GM18526 (cell line): ENCODE results near the gene URM1.

Experiments used
- POLR2A ChIP-seq: IDR thresholded peaks from 3 replicates; pipeline ENCODE4 v1.6.1; 2011; ENCODE audit not compliant: insufficient read length; ENCODE audit errors: extremely low read depth

Gene URM1

DNA sequence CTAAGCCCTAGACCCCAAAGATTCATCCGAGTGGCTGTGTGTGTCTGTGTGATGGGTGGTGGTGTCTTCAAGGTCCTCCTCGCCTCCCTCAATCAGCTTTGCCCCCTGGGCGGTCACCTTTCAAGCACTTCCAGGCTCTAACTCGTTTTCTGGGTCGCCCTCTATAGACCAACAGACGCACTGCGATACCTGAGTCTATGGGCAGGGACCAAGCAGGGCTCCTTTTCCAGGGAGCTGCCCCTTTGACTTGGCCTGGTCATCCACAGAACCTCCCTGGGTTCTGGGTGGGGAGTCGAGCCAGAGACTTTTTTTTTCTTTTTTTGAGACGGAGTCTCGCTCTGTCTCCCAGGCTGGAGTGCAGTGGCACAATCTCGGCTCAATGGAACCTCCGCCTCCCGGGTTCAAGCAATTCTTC is 29.7 kb upstream of the URM1 start:
- no peak for TF ChIP-seq POLR2A

DNA sequence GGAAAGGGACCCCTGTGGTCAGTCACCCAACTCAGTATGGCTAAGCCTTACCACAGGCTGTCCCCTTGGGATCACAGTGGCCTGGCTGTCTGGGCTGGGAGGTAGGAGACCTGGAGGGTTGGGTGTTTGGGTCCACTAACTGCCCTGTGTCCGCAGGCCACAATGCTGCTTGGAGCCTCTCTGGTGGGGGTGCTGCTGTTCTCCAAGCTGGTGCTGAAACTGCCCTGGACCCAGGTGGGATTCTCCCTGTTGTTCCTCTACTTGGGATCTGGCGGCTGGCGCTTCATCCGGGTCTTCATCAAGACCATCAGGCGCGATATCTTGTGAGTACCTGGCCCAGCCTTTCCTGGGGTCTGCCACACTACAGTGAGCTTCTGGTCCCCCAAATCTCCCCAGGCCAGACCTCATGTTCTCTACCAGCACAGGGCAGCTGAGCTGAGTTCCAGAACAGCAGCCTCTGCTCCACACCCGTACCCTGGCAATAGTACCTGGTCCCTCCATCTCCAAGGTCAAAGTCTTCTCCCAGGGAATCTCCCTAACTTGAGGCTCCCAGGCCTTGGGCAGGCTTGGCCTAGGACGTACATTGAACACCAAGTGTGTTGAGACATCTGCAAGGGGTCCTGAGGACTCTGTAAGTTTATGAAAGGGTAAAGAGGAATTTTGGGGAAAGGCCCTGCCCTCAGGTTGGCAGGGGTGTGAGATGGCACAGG is 28.0 kb upstream of the URM1 start:
- no peak for TF ChIP-seq POLR2A

DNA sequence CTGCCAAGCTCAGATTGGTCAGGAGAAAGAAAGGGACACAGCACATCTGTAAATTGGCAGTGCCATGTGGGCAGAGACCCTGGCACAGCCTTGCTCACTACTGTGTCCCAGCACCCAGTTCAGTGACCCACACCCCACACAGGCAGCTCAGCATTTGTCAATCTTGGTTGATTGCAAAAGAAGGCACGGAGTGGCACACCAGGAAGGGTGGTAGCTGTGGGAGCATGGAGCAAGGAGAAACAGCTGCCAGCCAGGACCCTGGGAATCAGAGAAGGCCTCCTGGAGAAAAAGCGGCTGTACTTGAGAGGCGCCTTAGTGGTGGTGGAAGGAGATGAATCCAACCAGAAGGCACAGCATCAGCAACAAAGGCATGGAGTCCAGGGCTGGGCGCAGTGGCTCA is 27.3 kb upstream of the URM1 start:
- no peak for TF ChIP-seq POLR2A

DNA sequence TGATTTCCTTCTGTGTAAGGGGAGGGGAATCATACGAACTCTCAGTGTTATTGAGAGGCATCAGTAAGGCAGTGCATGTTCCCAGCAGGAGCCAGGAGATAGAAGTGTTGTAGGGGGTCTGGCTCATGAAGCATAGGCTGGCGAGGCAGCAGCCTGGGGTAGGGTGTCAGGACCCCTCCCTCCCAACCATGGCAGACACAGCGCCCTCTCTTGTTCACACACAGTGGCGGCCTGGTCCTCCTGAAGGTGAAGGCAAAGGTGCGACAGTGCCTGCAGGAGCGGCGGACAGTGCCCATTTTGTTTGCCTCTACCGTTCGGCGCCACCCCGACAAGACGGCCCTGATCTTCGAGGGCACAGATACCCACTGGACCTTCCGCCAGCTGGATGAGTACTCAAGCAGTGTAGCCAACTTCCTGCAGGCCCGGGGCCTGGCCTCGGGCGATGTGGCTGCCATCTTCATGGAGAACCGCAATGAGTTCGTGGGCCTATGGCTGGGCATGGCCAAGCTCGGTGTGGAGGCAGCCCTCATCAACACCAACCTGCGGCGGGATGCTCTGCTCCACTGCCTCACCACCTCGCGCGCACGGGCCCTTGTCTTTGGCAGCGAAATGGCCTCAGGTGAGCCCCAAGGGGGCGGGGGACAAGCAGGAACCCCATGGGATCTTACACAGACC is 26.1 kb upstream of the URM1 start:
- TF ChIP-seq POLR2A: no peak

DNA sequence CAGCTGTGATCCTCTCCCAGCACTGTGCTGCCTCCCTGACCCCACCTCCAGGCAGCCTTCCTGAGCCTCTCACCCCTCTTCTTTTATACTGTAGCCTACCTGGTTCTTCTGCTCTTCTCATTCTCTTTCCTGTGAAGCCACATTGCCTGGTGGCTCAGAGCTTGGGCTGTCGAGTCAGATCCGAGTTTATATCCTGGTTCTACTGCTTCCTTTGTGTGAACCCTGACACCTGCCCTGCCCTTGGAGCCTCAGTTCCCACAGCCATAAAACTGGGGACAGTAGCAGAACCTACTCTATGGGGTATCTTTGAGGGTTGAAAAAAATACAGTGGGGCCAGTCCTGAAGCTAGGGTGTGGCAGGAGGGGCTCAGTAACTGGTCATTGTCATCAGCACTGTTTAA is 22.0 kb upstream of the URM1 start:
- no peak for TF ChIP-seq POLR2A

DNA sequence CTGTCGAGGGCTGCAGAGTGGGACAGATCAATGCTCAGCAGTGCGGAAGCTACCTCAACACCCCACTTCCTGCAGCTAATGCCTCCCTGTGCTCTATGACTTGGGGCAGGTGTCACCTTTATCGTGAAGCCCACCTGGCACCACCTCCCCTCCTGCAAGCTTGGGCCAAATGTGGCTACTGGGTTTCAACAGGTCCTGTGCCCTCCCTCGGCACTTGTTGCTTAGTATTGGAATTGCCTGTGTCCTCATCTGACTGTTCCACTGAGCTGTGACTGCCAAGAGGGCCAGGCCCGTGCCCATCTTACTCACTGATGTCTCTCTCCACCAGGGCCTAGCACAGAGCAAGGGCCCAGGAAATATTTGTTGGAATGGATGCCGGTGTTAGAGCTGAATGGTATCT is 21.4 kb upstream of the URM1 start:
- no peak for TF ChIP-seq POLR2A

DNA sequence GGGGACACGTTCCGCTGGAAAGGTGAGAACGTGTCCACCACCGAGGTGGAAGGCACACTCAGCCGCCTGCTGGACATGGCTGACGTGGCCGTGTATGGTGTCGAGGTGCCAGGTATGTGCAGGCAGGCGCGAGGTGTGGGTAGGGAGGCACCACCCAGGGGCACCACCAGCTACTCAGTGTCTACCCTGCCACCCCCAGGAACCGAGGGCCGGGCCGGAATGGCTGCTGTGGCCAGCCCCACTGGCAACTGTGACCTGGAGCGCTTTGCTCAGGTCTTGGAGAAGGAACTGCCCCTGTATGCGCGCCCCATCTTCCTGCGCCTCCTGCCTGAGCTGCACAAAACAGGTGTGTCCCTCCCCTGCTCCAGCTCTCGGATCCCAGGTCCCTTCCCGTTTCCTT is 15.7 kb upstream of the URM1 start:
- TF ChIP-seq POLR2A: no peak

DNA sequence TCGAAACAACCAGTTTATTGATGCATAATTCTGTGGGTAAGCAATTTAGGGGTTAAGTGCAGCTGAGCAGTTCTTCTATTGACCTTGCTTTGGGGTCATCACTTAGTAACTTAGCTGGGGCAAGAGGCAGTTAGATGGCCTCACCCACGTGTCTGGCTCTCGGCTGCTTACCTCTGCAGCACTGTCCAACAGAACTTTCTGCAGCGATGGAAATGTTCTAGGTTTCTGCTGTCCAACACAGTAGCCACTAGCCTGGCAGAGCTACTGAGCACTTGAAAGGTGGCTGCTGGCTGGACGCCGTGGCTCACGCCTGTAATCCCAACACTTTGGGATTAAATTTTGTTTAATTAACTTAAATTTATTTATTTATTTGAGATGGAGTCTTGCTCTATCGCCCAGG is 13.1 kb upstream of the URM1 start:
- no peak for TF ChIP-seq POLR2A

DNA sequence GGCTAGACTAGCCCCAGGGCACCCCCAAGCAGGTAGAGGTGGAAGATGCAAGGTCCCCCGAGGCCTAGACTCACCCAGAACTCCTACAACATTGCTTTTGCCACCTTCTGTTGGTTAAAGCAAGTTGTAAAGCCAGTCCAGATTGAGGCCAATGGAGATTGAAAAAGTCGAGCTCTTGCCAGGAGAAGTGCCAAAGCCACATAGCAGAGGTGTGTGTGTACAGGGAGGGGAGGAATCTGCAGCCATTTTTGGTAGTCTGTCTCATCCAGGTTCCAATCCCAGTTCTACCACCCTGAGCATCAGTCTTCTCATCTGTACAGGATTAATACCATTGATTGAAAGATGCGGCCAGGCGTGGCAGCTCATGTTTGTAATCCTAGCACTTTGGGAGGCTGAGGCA is 12.3 kb upstream of the URM1 start:
- no peak for TF ChIP-seq POLR2A

DNA sequence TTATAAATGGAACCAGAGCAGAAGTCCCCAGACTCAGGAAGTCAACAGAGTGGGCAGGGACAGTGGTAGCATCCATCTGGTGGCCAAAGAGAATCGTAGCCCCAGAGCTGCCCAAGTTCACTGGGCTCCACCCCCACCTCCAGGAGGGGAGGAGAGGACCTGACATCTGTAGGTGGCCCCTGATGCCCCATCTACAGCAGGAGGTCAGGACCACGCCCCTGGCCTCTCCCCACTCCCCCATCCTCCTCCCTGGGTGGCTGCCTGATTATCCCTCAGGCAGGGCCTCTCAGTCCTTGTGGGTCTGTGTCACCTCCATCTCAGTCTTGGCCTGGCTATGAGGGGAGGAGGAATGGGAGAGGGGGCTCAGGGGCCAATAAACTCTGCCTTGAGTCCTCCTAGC is 10.3 kb upstream of the URM1 start:
- no peak for TF ChIP-seq POLR2A

DNA sequence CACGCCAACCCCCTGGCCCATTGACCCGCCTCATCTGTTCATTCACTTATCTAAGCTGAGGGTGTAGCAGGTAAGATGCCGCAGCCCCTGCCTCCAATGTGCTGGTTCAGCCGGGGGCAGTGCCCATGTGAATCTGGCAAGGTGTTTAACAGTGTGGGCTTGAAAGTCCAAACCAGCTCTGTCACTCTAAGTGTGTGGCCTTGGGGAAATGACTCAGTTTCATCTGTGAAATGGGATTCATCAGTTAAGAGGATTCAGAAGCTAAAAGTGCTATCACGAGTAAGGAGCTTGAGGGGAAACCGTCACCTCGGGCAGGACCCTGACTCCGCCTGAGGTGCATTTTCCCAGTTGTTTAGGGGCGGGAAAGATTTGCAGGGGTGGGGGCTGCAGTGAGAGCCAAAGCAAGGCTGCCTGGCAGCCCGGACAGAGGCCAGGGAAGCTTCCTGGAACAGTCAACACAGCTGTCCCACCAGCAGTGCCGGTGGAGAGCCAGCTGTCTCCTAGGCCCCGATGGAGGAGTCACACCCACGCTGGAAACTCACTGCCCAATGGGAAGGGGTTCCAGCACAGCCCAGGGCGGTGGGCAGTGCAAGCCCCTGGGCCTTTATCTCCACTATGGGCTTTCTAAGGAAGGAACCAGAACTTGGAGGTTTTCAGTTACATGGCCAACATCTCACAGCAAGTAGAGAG is 9.7 kb upstream of the URM1 start:
- TF ChIP-seq POLR2A: no peak

DNA sequence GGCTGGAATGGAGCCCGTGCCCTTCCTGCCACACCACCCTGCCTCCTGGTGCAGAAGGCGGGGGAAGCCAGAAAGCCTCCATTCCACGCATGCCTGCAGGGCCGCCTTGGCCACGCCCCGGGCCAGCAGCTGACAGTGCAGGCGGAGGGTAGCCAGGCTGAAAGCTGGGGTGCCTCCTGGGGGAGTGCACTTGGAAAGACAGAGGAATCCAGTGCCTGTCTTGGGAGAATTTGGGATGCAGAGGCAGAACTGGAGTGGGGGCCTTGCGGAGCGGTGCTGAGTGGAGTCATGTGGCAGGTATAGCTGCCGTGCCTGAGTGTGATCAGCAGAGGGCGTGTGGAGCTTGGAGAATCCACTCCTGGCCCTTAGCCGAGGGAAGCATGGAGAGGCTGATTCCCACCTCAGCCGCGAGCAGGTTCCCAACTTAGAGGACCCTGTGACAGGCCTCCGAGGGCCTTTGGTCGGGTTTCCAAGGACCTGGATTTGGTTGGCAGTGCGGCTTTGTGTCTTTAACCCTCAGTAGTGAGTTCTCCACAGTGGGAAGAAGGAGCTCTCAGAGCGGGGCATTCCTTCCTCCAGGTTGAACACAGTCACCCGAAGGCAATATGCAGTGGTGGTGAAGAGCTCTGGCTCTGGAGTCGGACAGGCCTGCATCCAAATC is 9.1 kb upstream of the URM1 start:
- TF ChIP-seq POLR2A: no peak

DNA sequence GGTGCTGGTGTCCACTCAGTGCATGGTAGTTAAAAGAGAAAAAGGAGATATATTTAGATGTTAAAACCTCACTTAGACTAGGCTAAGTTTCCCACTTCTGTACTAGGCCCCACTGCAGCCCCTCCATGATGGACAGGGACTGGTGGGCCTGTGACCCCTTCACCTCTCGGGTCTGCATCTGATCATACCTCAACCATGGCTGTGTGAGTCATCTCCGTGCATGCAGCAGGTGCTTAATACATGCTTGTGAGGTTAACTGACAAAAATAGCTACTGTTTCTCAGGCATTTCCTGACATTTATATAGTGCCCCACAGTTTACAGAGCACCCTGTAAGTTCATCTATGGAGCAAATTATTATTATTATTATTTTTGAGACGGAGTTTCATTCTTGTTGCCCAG is 8.4 kb upstream of the URM1 start:
- TF ChIP-seq POLR2A: no peak

DNA sequence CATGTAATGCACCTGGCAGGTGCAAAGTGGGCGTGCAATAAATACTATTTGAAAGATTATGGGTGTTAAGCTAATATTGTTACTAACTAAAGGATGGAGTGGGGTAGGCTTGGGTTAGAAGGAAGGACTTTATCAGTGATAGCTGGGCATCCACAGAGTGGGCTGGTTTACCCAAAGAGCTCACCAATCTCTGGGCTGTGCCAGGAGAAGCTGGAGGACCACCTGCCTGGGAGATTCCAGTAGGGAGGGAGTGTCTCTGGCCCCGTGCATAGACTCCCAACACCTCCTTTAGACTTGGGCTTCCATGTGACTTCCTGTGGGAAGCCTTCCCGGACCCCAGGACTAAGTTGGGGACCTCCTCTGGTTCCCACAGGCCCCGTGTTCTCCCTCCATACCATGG is 5.6 kb upstream of the URM1 start:
- no peak for TF ChIP-seq POLR2A

DNA sequence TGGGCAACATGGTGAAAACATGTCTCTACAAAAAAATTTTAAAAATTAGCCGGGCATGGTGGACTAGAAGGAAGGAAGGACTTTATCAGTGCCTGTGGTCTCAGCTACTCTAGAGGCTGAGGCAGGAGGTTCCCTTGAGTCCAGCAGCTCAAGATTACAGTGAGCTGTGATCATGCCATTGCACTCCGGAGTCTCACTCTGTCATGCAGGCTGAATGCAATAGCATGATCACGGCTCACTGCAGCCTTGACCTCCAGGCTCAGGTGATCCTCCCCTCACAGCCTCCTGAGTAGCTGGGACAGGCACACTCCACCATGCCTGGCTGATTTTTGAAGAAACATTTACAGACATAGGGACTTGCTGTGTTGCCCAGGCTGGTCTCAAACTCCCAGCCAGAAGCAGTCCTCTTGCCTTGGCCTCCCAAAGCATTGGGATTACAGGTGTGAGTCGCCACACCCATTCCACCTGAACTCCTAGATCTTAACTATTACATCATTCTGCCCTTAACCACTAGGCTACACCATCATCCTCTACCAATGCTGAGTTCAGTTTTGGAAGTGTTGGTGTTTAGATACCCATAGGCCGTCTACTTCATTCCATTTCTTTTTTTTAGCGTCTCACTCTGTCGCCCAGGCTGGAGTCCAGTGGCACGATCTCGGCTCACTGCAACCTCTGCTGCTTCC is 2.0 kb upstream of the URM1 start:
- TF ChIP-seq POLR2A: no peak

DNA sequence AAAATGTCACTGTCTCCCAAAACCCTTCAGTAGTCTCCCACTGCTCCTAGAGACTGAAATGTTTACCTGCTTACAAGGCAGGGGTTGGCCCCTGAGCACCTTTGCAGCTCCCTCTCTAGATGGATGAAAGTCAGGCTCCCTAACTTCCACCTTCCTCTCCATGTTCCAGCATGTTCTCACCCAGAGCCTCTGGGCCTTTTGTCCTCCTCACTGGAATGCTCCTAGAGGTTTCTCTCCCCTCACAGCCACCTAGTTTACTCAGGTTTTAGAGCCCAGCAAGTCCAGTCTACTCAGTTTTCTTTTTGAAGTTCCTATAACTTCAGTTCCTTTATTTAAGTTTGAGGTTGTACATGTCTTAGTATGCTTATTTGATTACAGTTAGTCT is 815 bp upstream of the URM1 start:
- no peak for TF ChIP-seq POLR2A

DNA sequence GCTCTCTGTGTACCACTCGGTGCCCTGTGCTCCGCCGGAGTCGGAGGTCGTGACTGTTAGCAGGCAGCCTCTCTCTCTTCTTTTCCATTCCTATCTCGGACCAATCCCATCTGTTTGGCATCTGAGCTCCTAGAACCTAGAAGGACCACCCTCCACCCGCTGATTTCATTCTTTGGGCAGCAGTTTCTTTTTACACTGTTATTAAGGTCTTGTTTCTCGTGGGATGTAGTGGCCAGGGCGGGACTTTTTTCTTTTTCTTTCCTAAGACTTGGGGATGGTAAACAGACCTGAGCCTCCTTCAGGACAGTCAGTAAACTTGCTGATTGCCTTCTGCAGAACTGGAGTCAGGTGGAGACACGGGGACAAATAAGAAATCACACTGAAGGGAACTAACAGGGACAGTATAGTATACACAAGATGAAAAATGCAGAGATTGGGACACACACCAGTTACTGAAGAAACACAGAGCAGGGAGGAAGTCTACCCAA is 500 bp downstream of the URM1 start:
- TF ChIP-seq POLR2A: no peak
